Measurements from ENCODE around the gene CCDC40. TPM values are rescaled to one million over a fixed set of nuclear protein-coding genes. Genes with fewer than 3 reads are reported as not detected.

The CCDC40 gene
- total and polyA plus RNA-seq, 2 of the 13 experiments (the other 11 are each of a cell fraction or from before 2014, with no cell fraction given): 4.1 to 5.5 TPM

GRCh38 chr17:80063830-80064585 is 27.6 kb downstream of the CCDC40 start (continued):
- TF ChIP-seq FIP1L1 (IDR thresholded peaks at IDR 0.05; ENCODE audit: borderline replicate concordance, insufficient read depth, low read depth, low read length) (no peak), ZKSCAN1 (IDR thresholded peaks at IDR 0.05; ENCODE audit: low read length) (no peak), ZNF207 (IDR thresholded peaks at IDR 0.05; ENCODE audit: borderline replicate concordance) (no peak), PCBP1 (IDR thresholded peaks at IDR 0.05; ENCODE audit: borderline replicate concordance, low read depth, low read length) (no peak), PLRG1 (conservative IDR thresholded peaks at IDR 0.05) (no peak), MXD3 (CRISPR knock-in tag; IDR thresholded peaks at IDR 0.05) (no peak), GTF3A (CRISPR knock-in tag; conservative IDR thresholded peaks at IDR 0.05) (no peak), XRCC5 (optimal IDR thresholded peaks at IDR 0.05; ENCODE audit: low read length) (peak; percentile 54), ZNF225 (CRISPR knock-in tag; IDR thresholded peaks at IDR 0.05) (no peak), ZBTB20 (CRISPR knock-in tag; IDR thresholded peaks at IDR 0.05; ENCODE audit: borderline replicate concordance, low read depth) (no peak), ZNF670 (CRISPR knock-in tag; IDR thresholded peaks at IDR 0.05; ENCODE audit: borderline replicate concordance) (no peak), DMTF1 (CRISPR knock-in tag; IDR thresholded peaks at IDR 0.05) (no peak), E2F1 (CRISPR knock-in tag; IDR thresholded peaks at IDR 0.05) (no peak), RARA (CRISPR knock-in tag; IDR thresholded peaks at IDR 0.05) (peak; percentile 11; the same call in 1 of the 2 replicates), NFE2L1 (CRISPR knock-in tag; IDR thresholded peaks at IDR 0.05; ENCODE audit: borderline replicate concordance) (0 out of 2 replicates have a peak, but pooled peaks have one; percentile 78), GZF1 (CRISPR knock-in tag; IDR thresholded peaks at IDR 0.05) (no peak), ZNF747 (CRISPR knock-in tag; IDR thresholded peaks at IDR 0.05; ENCODE audit: borderline replicate concordance) (no peak), ZNF546 (CRISPR knock-in tag; conservative IDR thresholded peaks at IDR 0.05) (no peak)
- TF ChIP-seq, protein P1, sequence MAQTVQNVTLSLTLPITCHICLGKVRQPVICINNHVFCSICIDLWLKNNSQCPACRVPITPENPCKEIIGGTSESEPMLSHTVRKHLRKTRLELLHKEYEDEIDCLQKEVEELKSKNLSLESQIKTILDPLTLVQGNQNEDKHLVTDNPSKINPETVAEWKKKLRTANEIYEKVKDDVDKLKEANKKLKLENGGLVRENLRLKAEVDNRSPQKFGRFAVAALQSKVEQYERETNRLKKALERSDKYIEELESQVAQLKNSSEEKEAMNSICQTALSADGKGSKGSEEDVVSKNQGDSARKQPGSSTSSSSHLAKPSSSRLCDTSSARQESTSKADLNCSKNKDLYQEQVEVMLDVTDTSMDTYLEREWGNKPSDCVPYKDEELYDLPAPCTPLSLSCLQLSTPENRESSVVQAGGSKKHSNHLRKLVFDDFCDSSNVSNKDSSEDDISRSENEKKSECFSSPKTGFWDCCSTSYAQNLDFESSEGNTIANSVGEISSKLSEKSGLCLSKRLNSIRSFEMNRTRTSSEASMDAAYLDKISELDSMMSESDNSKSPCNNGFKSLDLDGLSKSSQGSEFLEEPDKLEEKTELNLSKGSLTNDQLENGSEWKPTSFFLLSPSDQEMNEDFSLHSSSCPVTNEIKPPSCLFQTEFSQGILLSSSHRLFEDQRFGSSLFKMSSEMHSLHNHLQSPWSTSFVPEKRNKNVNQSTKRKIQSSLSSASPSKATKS (CRISPR knock-in tag; IDR thresholded peaks at IDR 0.05): no peak
- TF ChIP-seq, protein P2, sequence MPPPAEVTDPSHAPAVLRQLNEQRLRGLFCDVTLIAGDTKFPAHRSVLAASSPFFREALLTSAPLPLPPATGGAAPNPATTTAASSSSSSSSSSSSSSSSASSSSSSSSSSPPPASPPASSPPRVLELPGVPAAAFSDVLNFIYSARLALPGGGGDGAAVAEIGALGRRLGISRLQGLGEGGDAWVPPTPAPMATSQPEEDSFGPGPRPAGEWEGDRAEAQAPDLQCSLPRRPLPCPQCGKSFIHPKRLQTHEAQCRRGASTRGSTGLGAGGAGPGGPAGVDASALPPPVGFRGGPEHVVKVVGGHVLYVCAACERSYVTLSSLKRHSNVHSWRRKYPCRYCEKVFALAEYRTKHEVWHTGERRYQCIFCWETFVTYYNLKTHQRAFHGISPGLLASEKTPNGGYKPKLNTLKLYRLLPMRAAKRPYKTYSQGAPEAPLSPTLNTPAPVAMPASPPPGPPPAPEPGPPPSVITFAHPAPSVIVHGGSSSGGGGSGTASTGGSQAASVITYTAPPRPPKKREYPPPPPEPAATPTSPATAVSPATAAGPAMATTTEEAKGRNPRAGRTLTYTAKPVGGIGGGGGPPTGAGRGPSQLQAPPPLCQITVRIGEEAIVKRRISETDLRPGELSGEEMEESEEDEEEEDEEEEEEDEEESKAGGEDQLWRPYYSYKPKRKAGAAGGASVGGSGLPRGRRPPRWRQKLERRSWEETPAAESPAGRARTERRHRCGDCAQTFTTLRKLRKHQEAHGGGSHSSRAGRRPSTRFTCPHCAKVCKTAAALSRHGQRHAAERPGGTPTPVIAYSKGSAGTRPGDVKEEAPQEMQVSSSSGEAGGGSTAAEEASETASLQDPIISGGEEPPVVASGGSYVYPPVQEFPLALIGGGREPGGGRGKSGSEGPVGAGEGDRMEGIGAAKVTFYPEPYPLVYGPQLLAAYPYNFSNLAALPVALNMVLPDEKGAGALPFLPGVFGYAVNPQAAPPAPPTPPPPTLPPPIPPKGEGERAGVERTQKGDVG (CRISPR knock-in tag; IDR thresholded peaks at IDR 0.05; ENCODE audit: borderline replicate concordance): 0 out of 2 replicates have a peak, but pooled peaks have one; percentile 57
